ENCODE results near the gene PACS1.
"Not testable (repeated sequence)": the region's sequence is repeated elsewhere in the genome, so short reads cannot be mapped to it uniquely, and the experiment has no call there.

The PACS1 gene

GRCh38 chr11:66253081-66253480 is 183.0 kb downstream of the PACS1 start:
- not testable (repeated sequence) for DNase-seq (ENCODE audit: low read depth in 2 of 2)

- no peak for DNase-seq (ENCODE audit: low read depth in 2 of 2)
These were observed 188.4 kb downstream of the PACS1 start for GRCh38 chr11:66258473-66258893.

GRCh38 chr11:66259225-66259624 is 189.2 kb downstream of the PACS1 start:
- DNase-seq (ENCODE audit: low read depth in 2 of 2), result no peak

GRCh38 chr11:66259956-66260355 is 189.9 kb downstream of the PACS1 start:
- DNase-seq (ENCODE audit: low read depth in 2 of 2), result no peak

- DNase-seq (ENCODE audit: low read depth in 2 of 2), result no peak
These were observed 191.5 kb downstream of the PACS1 start for GRCh38 chr11:66261578-66261977.

GRCh38 chr11:66262191-66262590 is 192.1 kb downstream of the PACS1 start:
- DNase-seq (ENCODE audit: low read depth in 2 of 2), result no peak

- DNase-seq (ENCODE audit: low read depth in 2 of 2), result no peak
These were observed 192.6 kb downstream of the PACS1 start for GRCh38 chr11:66262696-66263095.

GRCh38 chr11:66263231-66263630 is 193.2 kb downstream of the PACS1 start:
- DNase-seq (ENCODE audit: low read depth in 2 of 2), result no peak

GRCh38 chr11:66263785-66264184 is 193.7 kb downstream of the PACS1 start:
- no peak for DNase-seq (ENCODE audit: low read depth in 2 of 2)

- DNase-seq (ENCODE audit: low read depth in 2 of 2), result no peak
These were observed 194.3 kb downstream of the PACS1 start for GRCh38 chr11:66264383-66264782.

GRCh38 chr11:66264914-66265313 is 194.8 kb downstream of the PACS1 start:
- no peak for DNase-seq (ENCODE audit: low read depth in 2 of 2)

- no peak for DNase-seq (ENCODE audit: low read depth in 2 of 2)
These were observed 195.7 kb downstream of the PACS1 start for GRCh38 chr11:66265531-66266377.

- no peak for DNase-seq (ENCODE audit: low read depth in 2 of 2)
These were observed 196.4 kb downstream of the PACS1 start for GRCh38 chr11:66266378-66267038.

- DNase-seq (ENCODE audit: low read depth in 2 of 2), result no peak
These were observed 196.9 kb downstream of the PACS1 start for GRCh38 chr11:66267039-66267378.

GRCh38 chr11:66267379-66268243 is 197.5 kb downstream of the PACS1 start:
- peak; percentile 70 to 73 for DNase-seq (ENCODE audit: low read depth in 2 of 2)

GRCh38 chr11:66268244-66268951 is 198.3 kb downstream of the PACS1 start, which contains the start of gene RAB1B:
RAB1B (plus strand) TSS chr11:66268639; CDS start chr11:66268680, 41 bp downstream.
- peak; percentile 100 for DNase-seq (ENCODE audit: low read depth in 2 of 2)

GRCh38 chr11:66268952-66269905 is 199.2 kb downstream of the PACS1 start:
- DNase-seq (ENCODE audit: low read depth in 2 of 2), result no peak

- no peak for DNase-seq (ENCODE audit: low read depth in 2 of 2)
These were observed 201.7 kb downstream of the PACS1 start for GRCh38 chr11:66271816-66272215.

GRCh38 chr11:66272596-66272995 is 202.5 kb downstream of the PACS1 start:
- DNase-seq (ENCODE audit: low read depth in 2 of 2), result no peak

- DNase-seq (ENCODE audit: low read depth in 2 of 2), result no peak
These were observed 204.1 kb downstream of the PACS1 start for GRCh38 chr11:66274219-66274618.
